ENCODE data around the gene DCHS1. TPM values are rescaled to one million over a fixed set of nuclear protein-coding genes. Genes with fewer than 3 reads are reported as not detected.

Gene DCHS1, protein sequence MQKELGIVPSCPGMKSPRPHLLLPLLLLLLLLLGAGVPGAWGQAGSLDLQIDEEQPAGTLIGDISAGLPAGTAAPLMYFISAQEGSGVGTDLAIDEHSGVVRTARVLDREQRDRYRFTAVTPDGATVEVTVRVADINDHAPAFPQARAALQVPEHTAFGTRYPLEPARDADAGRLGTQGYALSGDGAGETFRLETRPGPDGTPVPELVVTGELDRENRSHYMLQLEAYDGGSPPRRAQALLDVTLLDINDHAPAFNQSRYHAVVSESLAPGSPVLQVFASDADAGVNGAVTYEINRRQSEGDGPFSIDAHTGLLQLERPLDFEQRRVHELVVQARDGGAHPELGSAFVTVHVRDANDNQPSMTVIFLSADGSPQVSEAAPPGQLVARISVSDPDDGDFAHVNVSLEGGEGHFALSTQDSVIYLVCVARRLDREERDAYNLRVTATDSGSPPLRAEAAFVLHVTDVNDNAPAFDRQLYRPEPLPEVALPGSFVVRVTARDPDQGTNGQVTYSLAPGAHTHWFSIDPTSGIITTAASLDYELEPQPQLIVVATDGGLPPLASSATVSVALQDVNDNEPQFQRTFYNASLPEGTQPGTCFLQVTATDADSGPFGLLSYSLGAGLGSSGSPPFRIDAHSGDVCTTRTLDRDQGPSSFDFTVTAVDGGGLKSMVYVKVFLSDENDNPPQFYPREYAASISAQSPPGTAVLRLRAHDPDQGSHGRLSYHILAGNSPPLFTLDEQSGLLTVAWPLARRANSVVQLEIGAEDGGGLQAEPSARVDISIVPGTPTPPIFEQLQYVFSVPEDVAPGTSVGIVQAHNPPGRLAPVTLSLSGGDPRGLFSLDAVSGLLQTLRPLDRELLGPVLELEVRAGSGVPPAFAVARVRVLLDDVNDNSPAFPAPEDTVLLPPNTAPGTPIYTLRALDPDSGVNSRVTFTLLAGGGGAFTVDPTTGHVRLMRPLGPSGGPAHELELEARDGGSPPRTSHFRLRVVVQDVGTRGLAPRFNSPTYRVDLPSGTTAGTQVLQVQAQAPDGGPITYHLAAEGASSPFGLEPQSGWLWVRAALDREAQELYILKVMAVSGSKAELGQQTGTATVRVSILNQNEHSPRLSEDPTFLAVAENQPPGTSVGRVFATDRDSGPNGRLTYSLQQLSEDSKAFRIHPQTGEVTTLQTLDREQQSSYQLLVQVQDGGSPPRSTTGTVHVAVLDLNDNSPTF (N-terminal part only)
- 0.12 and 0.34 TPM in 2 replicates for polyA plus RNA-seq

GRCh38 chr11:6655790-6656583 is at the start of gene DCHS1:
TSS of gene DCHS1 (minus strand) at chr11:6655809. CDS start at chr11:6641613, 14,196 bp downstream.

DNA sequence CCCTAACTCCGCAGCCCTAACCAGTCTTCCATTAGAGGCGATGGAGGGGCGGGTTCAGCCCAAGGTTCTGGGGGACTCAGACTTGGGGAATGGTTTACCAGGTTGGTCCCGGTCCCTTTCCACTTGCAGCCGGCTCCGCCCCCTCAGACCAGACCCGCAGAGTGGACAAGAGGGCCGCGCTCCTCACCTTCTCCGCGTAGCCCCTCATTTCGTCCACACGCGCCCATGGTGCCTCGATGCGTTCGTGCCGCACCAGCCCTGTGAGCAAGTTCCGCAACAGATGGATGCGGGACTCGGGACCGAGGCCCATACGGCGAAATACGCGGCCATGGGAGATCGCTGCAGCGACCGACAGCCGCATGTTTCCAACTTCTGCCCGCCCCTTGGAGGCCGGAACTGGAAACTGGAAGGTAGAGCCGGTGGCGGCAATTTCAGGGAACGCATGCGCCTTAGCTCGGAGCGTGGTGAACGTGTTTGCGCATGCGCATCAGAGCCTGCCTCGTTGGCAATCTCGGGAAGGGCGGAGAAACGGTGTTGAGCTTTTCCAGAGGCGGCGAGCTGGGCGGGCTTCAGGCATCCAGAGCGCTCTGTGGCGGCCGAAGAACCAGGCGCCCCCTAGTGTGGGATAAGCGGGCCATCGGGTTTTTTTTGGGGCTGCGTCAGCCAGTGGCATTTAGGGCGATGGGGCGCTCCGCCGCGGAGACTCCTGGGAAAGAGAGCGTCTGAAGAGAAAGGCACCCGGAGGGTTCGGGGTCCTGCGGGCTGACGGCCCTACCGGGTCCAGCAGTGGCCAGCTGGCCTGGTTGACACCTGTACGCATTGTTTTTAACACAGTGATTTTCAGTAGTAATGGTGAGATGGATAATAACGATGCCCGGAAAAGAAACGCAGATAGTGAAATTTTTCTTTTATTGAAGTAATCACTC is 27.6 kb upstream of the DCHS1 start, which contains the start of gene MRPL17:
Gene MRPL17, minus strand, starts transcription at position 405 of the 926 bp plus-strand sequence. Its CDS starts 44 bp downstream, at position 361.

DNA sequence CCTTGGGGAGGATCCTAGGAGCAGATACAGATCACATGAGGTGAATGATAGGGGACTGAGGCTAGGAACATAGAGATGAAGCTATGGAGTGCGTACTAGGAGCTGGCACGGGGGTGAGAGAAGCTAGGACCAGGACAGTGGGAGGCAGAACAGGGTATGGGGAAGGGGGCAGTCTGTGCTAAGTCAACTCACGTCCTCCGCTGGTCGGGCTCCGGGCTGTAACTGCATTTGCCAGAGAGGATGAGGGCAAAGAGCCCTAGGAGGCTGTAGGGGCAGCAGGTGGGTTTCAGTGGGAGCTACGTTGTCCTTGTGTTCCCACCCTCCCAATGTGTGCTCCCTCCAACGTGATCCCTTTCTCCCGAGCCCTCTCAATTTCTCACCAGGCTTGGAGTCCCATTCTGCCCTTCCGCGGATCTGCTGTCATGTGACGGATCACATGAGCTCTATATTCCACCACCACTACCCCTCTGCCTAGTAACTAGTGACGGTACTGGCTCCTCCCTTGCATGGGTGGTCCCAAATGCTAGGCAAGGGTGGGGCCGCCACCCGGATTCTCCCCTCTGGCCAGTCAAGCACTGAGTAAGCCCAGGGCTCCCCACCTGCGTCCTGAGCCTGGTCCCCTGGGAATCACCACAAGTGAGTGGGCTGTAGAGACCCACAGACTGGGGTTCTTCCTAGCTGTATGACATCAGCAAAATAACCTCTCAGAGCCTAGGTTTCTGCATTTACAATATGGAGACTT is 36.4 kb downstream of the DCHS1 start, which contains the start of gene TPP1:
Gene TPP1, minus strand, starts transcription at position 419 of the 742 bp plus-strand sequence. Its CDS starts 22 bp downstream, at position 397.

GRCh38 chr11:6612213-6613041 is 43.2 kb downstream of the DCHS1 start, which contains the start of gene TAF10:
TSS of gene TAF10 (minus strand) at chr11:6612216. CDS start at chr11:6612189, 27 bp downstream.

GRCh38 chr11:6603287-6604080 is 52.1 kb downstream of the DCHS1 start, which contains the start of the genes ILK and RRP8:
TSS of gene ILK (plus strand) at chr11:6603774. CDS start at chr11:6604272, 498 bp downstream.
TSS of gene RRP8 (minus strand) at chr11:6603616. CDS start at chr11:6603502, 114 bp downstream.

Other genes starting within 250 kb of the DCHS1 start
- 52.5 and 67.7 TPM in 2 replicates for gene APBB1, start 236.7 kb downstream of the DCHS1 start, polyA plus RNA-seq
- not detected in 2 replicates for gene HPX, start 214.8 kb downstream of the DCHS1 start, polyA plus RNA-seq
- 5.8 and 8.1 TPM in 2 replicates for gene TRIM3, start 181.9 kb downstream of the DCHS1 start, polyA plus RNA-seq
- 9.2 and 18.9 TPM in 2 replicates for gene ARFIP2, start 174.5 kb downstream of the DCHS1 start, polyA plus RNA-seq
- gene TIMM10B, start 174.3 kb downstream of the DCHS1 start, polyA plus RNA-seq: 33.8 and 37.8 TPM in 2 replicates
- 0.52 TPM in 1 of 2 replicates, not detected in the other for gene DNHD1, start 158.5 kb downstream of the DCHS1 start, polyA plus RNA-seq
- gene RRP8, start 52.2 kb downstream of the DCHS1 start, polyA plus RNA-seq: 2.5 and 10.6 TPM in 2 replicates
- 25.7 and 26.9 TPM in 2 replicates for gene ILK, start 52.0 kb downstream of the DCHS1 start, polyA plus RNA-seq
- 46.1 and 88.1 TPM in 2 replicates for gene TAF10, start 43.6 kb downstream of the DCHS1 start, polyA plus RNA-seq
- 32.0 and 39.2 TPM in 2 replicates for gene TPP1, start 36.4 kb downstream of the DCHS1 start, polyA plus RNA-seq
- 42.3 and 43.2 TPM in 2 replicates for gene MRPL17, start 27.5 kb upstream of the DCHS1 start, polyA plus RNA-seq
- 0.07 and 3.3 TPM in 2 replicates for gene OR2AG2, start 116.2 kb upstream of the DCHS1 start, polyA plus RNA-seq
- 0.15 and 0.17 TPM in 2 replicates for gene OR2AG1, start 127.2 kb upstream of the DCHS1 start, polyA plus RNA-seq
- not detected in 2 replicates for gene OR6A2, start 143.9 kb upstream of the DCHS1 start, polyA plus RNA-seq
- gene OR10A5, start 189.9 kb upstream of the DCHS1 start, polyA plus RNA-seq: not detected in 2 replicates
- gene OR10A2, start 207.2 kb upstream of the DCHS1 start, polyA plus RNA-seq: 0.19 and 0.46 TPM in 2 replicates
- gene OR10A4, start 220.8 kb upstream of the DCHS1 start, polyA plus RNA-seq: not detected in 2 replicates
- not detected in 2 replicates for gene OR2D2, start 236.7 kb upstream of the DCHS1 start, polyA plus RNA-seq